Vagina (tissue), 2 donors: ENCODE results near the gene SH3D19.

Experiments used
- POLR2A ChIP-seq, 2 donors: fragments of 450-650 bp; IDR thresholded peaks; one replicate each; pipeline ENCODE4 v1.6.1; 2017; ENCODE audit warnings: antibody characterized with exemption in 2 of 2, mild to moderate bottlenecking in 2 of 2, moderate library complexity in 2 of 2
- POLR2AphosphoS5 ChIP-seq, 2 donors: sonication (generic); formaldehyde crosslinking; IDR thresholded peaks; one replicate each; pipeline ENCODE4 v1.9.0; 2017; ENCODE audit warnings: antibody characterized with exemption in 2 of 2, mild to moderate bottlenecking in 2 of 2, low read depth in 1 of 2; ENCODE audit not compliant: insufficient read depth in 1 of 2
- TF ChIP-seq, protein P1 (sequence below), 3 experiments: fragments of 450-650 bp in 2 of 3; fragments of 200-600 bp in 1 of 3; sonication (generic) in 1 of 3; IDR thresholded peaks; one replicate each; pipeline ENCODE4 v1.5.1; 2017 to 2019; ENCODE audit warnings: antibody characterized with exemption in 3 of 3, mild to moderate bottlenecking in 2 of 3, moderate library complexity in 2 of 3

GRCh38 chr4:151227172-151227571, 98.2 kb downstream of the SH3D19 start:
- TF ChIP-seq, protein P1, sequence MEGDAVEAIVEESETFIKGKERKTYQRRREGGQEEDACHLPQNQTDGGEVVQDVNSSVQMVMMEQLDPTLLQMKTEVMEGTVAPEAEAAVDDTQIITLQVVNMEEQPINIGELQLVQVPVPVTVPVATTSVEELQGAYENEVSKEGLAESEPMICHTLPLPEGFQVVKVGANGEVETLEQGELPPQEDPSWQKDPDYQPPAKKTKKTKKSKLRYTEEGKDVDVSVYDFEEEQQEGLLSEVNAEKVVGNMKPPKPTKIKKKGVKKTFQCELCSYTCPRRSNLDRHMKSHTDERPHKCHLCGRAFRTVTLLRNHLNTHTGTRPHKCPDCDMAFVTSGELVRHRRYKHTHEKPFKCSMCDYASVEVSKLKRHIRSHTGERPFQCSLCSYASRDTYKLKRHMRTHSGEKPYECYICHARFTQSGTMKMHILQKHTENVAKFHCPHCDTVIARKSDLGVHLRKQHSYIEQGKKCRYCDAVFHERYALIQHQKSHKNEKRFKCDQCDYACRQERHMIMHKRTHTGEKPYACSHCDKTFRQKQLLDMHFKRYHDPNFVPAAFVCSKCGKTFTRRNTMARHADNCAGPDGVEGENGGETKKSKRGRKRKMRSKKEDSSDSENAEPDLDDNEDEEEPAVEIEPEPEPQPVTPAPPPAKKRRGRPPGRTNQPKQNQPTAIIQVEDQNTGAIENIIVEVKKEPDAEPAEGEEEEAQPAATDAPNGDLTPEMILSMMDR (IDR thresholded peaks at IDR 0.05) = no peak
- TF ChIP-seq POLR2AphosphoS5 (IDR thresholded peaks at IDR 0.05; ENCODE audit: insufficient read depth in 1 of 2, low read depth in 1 of 2) (no peak), POLR2A (IDR thresholded peaks at IDR 0.05) (no peak)
